ENCODE measurements around the gene SUDS3.
A peak's percentile ranks its signal among the peaks of the same experiment; 100 is the strongest.

- TF ChIP-seq CTCF (conservative IDR thresholded peaks at IDR 0.05 in 1 of 2, IDR thresholded peaks at IDR 0.05 in 1 of 2; ENCODE audit: extremely low read depth in 1 of 2, insufficient read depth in 1 of 2, low read depth in 1 of 2, low read length in 2 of 2) = peak; percentile 74 to 81
- no peak for TF ChIP-seq EZH2 (IDR thresholded peaks at IDR 0.05; ENCODE audit: borderline replicate concordance, low read length)
These were observed 28.6 kb downstream of the SUDS3 start for GRCh38 chr12:118404876-118405521.

Measured in mammary epithelial cell (primary cell).